Measurements from ENCODE around the gene ABHD4. TPM values are rescaled to one million over a fixed set of nuclear protein-coding genes. Genes with fewer than 3 reads are reported as not detected.

Gene ABHD4
- total and polyA plus RNA-seq, 10 of the 15 experiments (the other 5 are each of a cell fraction or from before 2014, with no cell fraction given) = 5.4 to 28.7 (median 10.8) TPM

- no peak for DNase-seq (ENCODE audit: low read depth, low spot score)
- no peak for FAIRE-seq
- in situ Hi-C loops (cut with MboI) = no loop called here
- no peaks in the 10 kb centered on the region; a peak in 1 of 4 replicates for H3K27me3 ChIP-seq (replicated peaks in 1 of 2; ENCODE audit: control insufficient read depth in 2 of 2, insufficient read depth in 2 of 2, low read length in 1 of 2)
- H3K79me2 ChIP-seq (ENCODE audit: control insufficient read depth, insufficient read depth, low read length) = no peaks in the 10 kb centered on the region
- no peak overlapping the region for H3K27ac ChIP-seq (ENCODE audit: control insufficient read depth, insufficient read depth)
- 51% methylated on average over 7 of the region's 7 CpGs for WGBS (ENCODE audit: insufficient coverage, insufficient replicate concordance, low lambda C conversion rate, missing lambda C conversion rate)
- H3K36me3 ChIP-seq (ENCODE audit: control insufficient read depth in 2 of 2, insufficient read depth in 2 of 2, low read length in 1 of 2) = no peaks in the 10 kb centered on the region
- no peak overlapping the region for H3K4me2 ChIP-seq (ENCODE audit: control insufficient read depth, insufficient read depth)
- H3K4me3 ChIP-seq = no peak overlapping the region
- ATAC-seq = no peak
- no peaks in the 10 kb centered on the region; the same call in 2 of the 3 replicates for H3K9me3 ChIP-seq (replicated peaks; ENCODE audit: control insufficient read depth, insufficient read depth, low read length)
- no peak overlapping the region for H2AFZ ChIP-seq (ENCODE audit: control insufficient read depth, low read depth, low read length)
- CTCF ChIA-PET = no interaction called here
- no TSS peak for BruUV-seq (replicated peaks)
- TF ChIP-seq NFYA (IDR thresholded peaks at IDR 0.05; ENCODE audit: borderline replicate concordance, low read depth, low read length) (no peak), NRF1 (conservative IDR thresholded peaks at IDR 0.05; ENCODE audit: low read depth, low read length) (no peak), RAD21 (IDR thresholded peaks at IDR 0.05; ENCODE audit: insufficient read depth, low read depth, low read length) (no peak), EED (IDR thresholded peaks at IDR 0.05; ENCODE audit: low read depth) (no peak), ZSCAN29 (IDR thresholded peaks at IDR 0.05) (no peak)
- H3K4me1 ChIP-seq (ENCODE audit: control insufficient read depth, insufficient read depth, low read length) = no peaks in the 10 kb centered on the region
- no peaks in the 10 kb centered on the region for H4K20me1 ChIP-seq (ENCODE audit: control insufficient read depth, insufficient read depth)
- RAD21 ChIA-PET (ENCODE audit: unreplicated experiment) = no interaction called here
- SMC1A ChIA-PET (ENCODE audit: uncharacterized antibody, unreplicated experiment) = no interaction called here
- no peak overlapping the region for H3K9ac ChIP-seq (ENCODE audit: control insufficient read depth, insufficient read depth, low read length)
- intact Hi-C loops (cut with micrococcal nuclease; ENCODE audit: unreplicated experiment) = no loop called here
- POLR2A ChIA-PET = no interaction called here
Measured at GRCh38 chr14:22627506-22628263, 29.6 kb downstream of the ABHD4 start.

GRCh38 chr14:22629361-22629760 lies 31.3 kb downstream of the ABHD4 start:
- WGBS (ENCODE audit: insufficient coverage, insufficient replicate concordance, low lambda C conversion rate, missing lambda C conversion rate) = 60% methylated on average over 5 of the region's 5 CpGs
- no peaks in the 10 kb centered on the region for H3K4me1 ChIP-seq (ENCODE audit: control insufficient read depth, insufficient read depth, low read length)
- POLR2A ChIA-PET = no interaction called here
- TF ChIP-seq POLR2AphosphoS5 (IDR thresholded peaks at IDR 0.05; ENCODE audit: low read length) = no peak
- TF ChIP-seq CUX1 (IDR thresholded peaks at IDR 0.05; ENCODE audit: insufficient replicate concordance, low read depth, low read length) = no peak
- TF ChIP-seq SIN3A (IDR thresholded peaks at IDR 0.05; ENCODE audit: low read depth, low read length) = no peak
- no peak for TF ChIP-seq ATF3 (IDR thresholded peaks at IDR 0.05; ENCODE audit: borderline replicate concordance, extremely low read depth, low read depth, low read length)
- TF ChIP-seq RAD21 (IDR thresholded peaks at IDR 0.05; ENCODE audit: insufficient read depth, low read depth, low read length) = no peak
- FAIRE-seq (no peak), ATAC-seq (no peak), DNase-seq (ENCODE audit: low read depth, low spot score) (no peak)
- H4K20me1 ChIP-seq (ENCODE audit: control insufficient read depth, insufficient read depth) = no peaks in the 10 kb centered on the region
- CTCF ChIA-PET = interaction anchor here (1.2 kb wide), 1 partner anchor 30 kb away, joined by 3 read pairs; no protein-coding TSS in a partner anchor
- no peak overlapping the region for H3K27ac ChIP-seq (ENCODE audit: control insufficient read depth, insufficient read depth)
- no peak overlapping the region for H3K4me3 ChIP-seq
- no peaks in the 10 kb centered on the region; a peak in 1 of 4 replicates for H3K27me3 ChIP-seq (replicated peaks in 1 of 2; ENCODE audit: control insufficient read depth in 2 of 2, insufficient read depth in 2 of 2, low read length in 1 of 2)
- no peaks in the 10 kb centered on the region; the same call in 2 of the 3 replicates for H3K9me3 ChIP-seq (replicated peaks; ENCODE audit: control insufficient read depth, insufficient read depth, low read length)
- RAD21 ChIA-PET (ENCODE audit: unreplicated experiment) = no interaction called here
- intact Hi-C loops (cut with micrococcal nuclease; ENCODE audit: unreplicated experiment) = no loop called here
- no peak overlapping the region for H3K9ac ChIP-seq (ENCODE audit: control insufficient read depth, insufficient read depth, low read length)
- BruUV-seq (replicated peaks) = no TSS peak
- in situ Hi-C loops (cut with MboI) = no loop called here
- SMC1A ChIA-PET (ENCODE audit: uncharacterized antibody, unreplicated experiment) = no interaction called here
- H3K4me2 ChIP-seq (ENCODE audit: control insufficient read depth, insufficient read depth) = no peak overlapping the region
- H3K36me3 ChIP-seq (ENCODE audit: control insufficient read depth in 2 of 2, insufficient read depth in 2 of 2, low read length in 1 of 2) = no peaks in the 10 kb centered on the region
- H2AFZ ChIP-seq (ENCODE audit: control insufficient read depth, low read depth, low read length) = no peak overlapping the region
- no peaks in the 10 kb centered on the region for H3K79me2 ChIP-seq (ENCODE audit: control insufficient read depth, insufficient read depth, low read length)
